Type B pancreatic cell (in vitro differentiated cells): Measurements from ENCODE around the gene HEYL. TPM values are rescaled to one million over a fixed set of nuclear protein-coding genes. Genes with fewer than 3 reads are reported as not detected.

Experiments
- DNase-seq: peaks from one replicate; pipeline ENCODE4 v3.0.0; 2021; ENCODE audit warnings: mixed read lengths; ENCODE audit not compliant: unreplicated experiment; ENCODE audit errors: extremely low spot score
- H3K27ac Mint-ChIP-seq: 2 replicates; pipeline ENCODE4 v1.8.0; 2021; ENCODE audit warnings: mild to moderate bottlenecking, mixed read lengths
- H3K27me3 Mint-ChIP-seq: 2 replicates; pipeline ENCODE4 v1.8.0; 2021; ENCODE audit warnings: mixed read lengths
- H3K36me3 Mint-ChIP-seq: 2 replicates; pipeline ENCODE4 v1.8.0; 2021; ENCODE audit warnings: mixed read lengths
- H3K4me1 Mint-ChIP-seq: one replicate; pipeline ENCODE4 v1.8.0; 2021; ENCODE audit warnings: mixed read lengths; ENCODE audit not compliant: unreplicated experiment
- H3K4me3 Mint-ChIP-seq: 2 replicates; pipeline ENCODE4 v1.8.0; 2021; ENCODE audit warnings: mild to moderate bottlenecking, mixed read lengths
- H3K9me3 Mint-ChIP-seq: 2 replicates; pipeline ENCODE4 v1.8.0; 2021; ENCODE audit warnings: mixed read lengths
- total RNA-seq: library from RNA; stranded (reverse); gene quantifications from 2 replicates; pipeline ENCODE4 v1.2.1, GENCODE V29; 2021; ENCODE audit warnings: low replicate concordance
- TF ChIP-seq, protein P1 (sequence below): fragments of 200-600 bp; sonication (generic); conservative IDR thresholded peaks from 2 replicates; pipeline ENCODE4 v1.5.0; 2021; ENCODE audit warnings: antibody characterized with exemption, mild to moderate bottlenecking

HEYL gene
- total RNA-seq, 1 donor from 2014 or later = 4.3 TPM

DNA sequence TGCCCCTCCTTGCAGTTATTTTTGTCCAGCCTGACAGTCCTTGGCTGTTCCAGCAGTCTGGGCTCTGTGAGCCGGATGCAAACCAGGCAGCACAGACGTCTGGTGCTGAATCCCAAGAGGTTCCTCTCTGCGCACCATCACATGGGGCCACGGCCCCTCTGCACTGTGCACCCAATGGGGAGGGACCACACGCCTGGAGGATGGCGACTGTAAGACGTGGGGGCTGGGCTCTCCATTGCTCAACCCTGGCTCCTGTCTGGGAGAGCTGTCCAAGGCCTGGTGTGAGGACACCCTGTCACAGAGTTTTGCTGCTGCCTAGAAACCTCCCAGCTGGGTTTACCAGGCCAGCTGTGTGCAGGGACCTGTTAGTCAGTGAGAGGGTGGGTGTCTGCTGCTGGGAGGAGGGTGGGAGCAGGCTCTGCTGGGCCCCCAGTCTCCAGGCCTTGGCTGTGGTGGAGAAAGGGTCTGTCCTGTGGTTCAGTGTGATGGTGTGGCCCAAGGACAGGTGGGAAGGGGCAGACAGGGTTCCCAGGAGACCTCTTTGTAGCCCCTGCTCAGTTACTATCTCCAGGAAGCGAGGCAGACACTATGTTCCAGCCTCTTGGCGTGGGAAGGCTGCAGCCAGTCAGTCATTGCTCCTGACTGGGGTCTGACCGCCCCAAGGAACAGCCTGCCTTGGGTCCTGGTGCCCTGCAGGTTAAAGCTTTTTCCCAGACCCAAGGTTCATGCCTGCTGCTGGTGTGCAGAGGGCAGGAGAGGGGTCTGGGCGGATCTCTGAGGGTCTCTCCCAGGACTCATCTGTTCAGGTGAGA lies 13.8 kb downstream of the HEYL start:
- no peaks in the 10 kb centered on the region for H3K4me1 Mint-ChIP-seq
- no peak overlapping the region for H3K27ac Mint-ChIP-seq
- H3K9me3 Mint-ChIP-seq = no peaks in the 10 kb centered on the region
- DNase-seq = no peak
- peaks cover 31% of the 10 kb centered on the region for H3K27me3 Mint-ChIP-seq
- no peak overlapping the region for H3K4me3 Mint-ChIP-seq
- TF ChIP-seq, protein P1, sequence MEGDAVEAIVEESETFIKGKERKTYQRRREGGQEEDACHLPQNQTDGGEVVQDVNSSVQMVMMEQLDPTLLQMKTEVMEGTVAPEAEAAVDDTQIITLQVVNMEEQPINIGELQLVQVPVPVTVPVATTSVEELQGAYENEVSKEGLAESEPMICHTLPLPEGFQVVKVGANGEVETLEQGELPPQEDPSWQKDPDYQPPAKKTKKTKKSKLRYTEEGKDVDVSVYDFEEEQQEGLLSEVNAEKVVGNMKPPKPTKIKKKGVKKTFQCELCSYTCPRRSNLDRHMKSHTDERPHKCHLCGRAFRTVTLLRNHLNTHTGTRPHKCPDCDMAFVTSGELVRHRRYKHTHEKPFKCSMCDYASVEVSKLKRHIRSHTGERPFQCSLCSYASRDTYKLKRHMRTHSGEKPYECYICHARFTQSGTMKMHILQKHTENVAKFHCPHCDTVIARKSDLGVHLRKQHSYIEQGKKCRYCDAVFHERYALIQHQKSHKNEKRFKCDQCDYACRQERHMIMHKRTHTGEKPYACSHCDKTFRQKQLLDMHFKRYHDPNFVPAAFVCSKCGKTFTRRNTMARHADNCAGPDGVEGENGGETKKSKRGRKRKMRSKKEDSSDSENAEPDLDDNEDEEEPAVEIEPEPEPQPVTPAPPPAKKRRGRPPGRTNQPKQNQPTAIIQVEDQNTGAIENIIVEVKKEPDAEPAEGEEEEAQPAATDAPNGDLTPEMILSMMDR = no peak
- H3K36me3 Mint-ChIP-seq = no peaks in the 10 kb centered on the region

DNA sequence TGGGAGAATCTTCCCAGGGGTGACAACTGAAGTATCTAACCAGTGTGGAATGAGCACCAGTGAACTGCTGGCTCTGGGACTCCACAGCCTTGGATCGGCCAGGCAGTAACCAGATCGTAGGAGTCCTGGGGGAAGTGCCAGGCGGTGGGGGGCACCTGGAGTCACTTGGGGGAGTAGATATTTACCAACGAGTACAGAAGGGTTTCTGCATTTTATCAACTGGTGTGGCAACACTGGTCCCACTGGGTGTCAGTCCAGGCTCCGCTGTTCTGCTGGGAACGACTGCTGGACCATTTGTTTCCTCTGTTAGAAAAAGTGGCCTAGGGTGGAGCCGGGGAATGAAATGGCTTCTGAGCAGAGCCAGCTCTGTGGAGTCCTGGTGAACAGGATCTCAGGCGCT lies 14.4 kb downstream of the HEYL start:
- Mint-ChIP-seq H3K4me3 (no peak overlapping the region), H3K27me3 (peaks cover 25% of the 10 kb centered on the region), H3K27ac (no peak overlapping the region), H3K36me3 (no peaks in the 10 kb centered on the region), H3K4me1 (no peaks in the 10 kb centered on the region), H3K9me3 (no peaks in the 10 kb centered on the region)
- TF ChIP-seq, protein P1 = no peak
- no peak for DNase-seq

DNA sequence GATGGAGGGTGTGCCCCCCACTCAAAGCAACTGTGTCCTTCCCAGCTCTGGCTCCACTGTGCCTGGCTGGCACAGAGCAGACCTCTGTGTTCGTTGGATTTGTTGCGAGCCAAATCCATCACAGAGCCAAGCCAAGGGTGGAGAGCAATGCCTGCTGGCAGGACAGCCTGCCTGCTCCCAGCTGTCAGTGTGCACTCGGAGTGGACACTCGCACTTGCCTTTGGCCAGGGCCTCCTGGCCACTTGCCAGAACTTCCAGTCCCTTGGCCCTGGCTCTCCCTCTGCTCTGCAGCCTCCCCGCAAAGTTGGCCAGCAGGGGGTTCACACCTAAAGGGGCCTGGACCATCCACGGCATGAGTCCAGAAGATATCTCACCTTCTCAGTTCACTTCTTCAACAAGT lies 16.4 kb downstream of the HEYL start:
- Mint-ChIP-seq H3K4me1 (no peaks in the 10 kb centered on the region), H3K27me3 (peaks cover 22% of the 10 kb centered on the region), H3K36me3 (no peaks in the 10 kb centered on the region)

DNA sequence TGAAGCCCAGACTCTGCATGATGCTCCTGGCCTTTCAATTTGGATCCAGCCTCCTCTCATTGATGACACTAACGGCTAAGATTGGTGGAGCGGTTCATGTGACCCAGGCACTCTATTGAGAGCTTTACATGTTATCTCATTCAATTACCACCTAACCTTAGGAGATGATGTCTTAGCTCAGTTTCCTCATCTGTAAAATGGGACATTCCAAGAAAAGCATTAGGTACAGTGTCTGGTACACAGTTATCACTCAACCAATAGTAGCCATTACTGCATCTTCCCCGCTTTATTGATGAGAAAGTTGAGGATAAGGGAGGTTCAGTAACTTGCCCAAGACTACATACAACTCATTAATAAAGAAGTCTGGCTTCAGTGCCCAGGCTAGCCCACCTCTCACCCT lies 17.0 kb downstream of the HEYL start:
- Mint-ChIP-seq H3K4me3 (no peak overlapping the region), H3K4me1 (no peaks in the 10 kb centered on the region), H3K9me3 (no peaks in the 10 kb centered on the region), H3K27ac (no peak overlapping the region), H3K27me3 (peaks cover 23% of the 10 kb centered on the region), H3K36me3 (no peaks in the 10 kb centered on the region)
- TF ChIP-seq, protein P1 = no peak
- no peak for DNase-seq

More for the DNA sequence above, 16.4 kb downstream of the HEYL start:
- H3K4me3 Mint-ChIP-seq = no peak overlapping the region
- no peaks in the 10 kb centered on the region for H3K9me3 Mint-ChIP-seq
- TF ChIP-seq, protein P1 = no peak
- H3K27ac Mint-ChIP-seq = no peak overlapping the region
- DNase-seq = no peak

DNA sequence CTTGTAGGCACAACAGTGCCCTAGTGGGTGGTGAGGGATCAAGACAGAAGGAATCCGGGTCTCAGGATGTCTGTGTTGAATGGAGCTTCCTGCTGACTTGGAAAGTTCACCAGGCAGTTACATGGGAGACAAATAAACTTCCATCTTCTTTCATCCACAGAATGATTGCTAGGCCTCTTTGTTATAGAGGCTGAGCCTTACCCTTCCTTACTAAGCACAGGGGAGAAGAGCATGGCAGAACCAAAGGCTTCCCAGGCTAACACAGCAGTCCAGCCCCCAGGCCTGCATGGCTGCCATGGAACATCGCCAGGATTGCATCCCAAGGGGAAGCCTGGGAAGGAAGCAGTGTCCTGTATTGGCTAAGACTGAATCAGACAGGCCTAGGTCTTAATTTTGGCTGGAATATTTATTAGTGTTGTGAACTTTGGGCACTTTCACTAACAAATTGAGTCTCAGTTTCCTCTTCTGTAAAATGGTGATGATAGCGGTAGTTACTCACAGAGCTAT lies 18.7 kb downstream of the HEYL start:
- Mint-ChIP-seq H3K27me3 (peaks cover 22% of the 10 kb centered on the region), H3K4me3 (no peak overlapping the region), H3K9me3 (no peaks in the 10 kb centered on the region), H3K36me3 (no peaks in the 10 kb centered on the region), H3K4me1 (no peaks in the 10 kb centered on the region), H3K27ac (no peak overlapping the region)
- no peak for DNase-seq
- TF ChIP-seq, protein P1 = no peak
